Fibroblast of skin of back (primary cell): ENCODE measurements around the gene SLC24A3.

Source experiments
- DNase-seq: peaks from one replicate; pipeline ENCODE4 v3.0.0-alpha.2; 2013

Gene SLC24A3

GRCh38 chr20:19465536-19465935 lies 253.1 kb downstream of the SLC24A3 start:
- no peak for DNase-seq

GRCh38 chr20:19466206-19466928 lies 253.9 kb downstream of the SLC24A3 start:
- no peak for DNase-seq

DNA sequence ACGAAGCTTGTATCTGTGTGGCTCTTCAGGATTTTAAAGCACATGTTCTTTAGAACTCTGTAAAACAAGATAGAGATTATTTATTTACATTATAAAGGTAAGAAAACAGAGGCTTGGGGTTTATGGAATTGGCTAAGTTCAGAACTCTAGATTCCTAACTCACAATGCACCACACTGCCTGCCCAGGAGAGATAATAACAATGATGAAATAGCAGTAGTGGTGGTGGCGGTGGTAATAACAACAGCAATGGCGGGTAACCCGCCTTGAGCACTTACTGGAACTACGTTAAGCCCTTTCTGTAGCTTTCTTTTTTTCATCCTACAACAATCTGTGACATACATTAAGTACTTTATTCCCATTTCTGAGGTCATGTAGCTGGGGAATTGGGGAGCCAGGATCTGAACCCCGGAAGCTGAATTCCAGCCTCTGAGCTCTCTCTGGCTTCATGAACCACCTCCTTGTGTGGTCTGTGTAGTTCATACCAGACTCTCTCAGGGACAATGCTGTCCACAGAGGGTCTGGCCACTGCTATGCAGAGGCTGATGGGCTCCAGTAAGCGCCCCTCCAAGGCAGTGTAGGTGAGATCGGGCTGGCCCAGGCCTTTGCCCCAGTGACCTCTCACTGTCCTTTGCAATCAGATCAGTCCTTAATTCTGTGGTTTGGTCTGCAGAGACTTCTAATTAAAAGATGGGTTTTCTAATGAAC lies 260.9 kb downstream of the SLC24A3 start:
- DNase-seq: no peak

- DNase-seq: no peak
Observed at GRCh38 chr20:19473922-19474286, 261.5 kb downstream of the SLC24A3 start.

DNA sequence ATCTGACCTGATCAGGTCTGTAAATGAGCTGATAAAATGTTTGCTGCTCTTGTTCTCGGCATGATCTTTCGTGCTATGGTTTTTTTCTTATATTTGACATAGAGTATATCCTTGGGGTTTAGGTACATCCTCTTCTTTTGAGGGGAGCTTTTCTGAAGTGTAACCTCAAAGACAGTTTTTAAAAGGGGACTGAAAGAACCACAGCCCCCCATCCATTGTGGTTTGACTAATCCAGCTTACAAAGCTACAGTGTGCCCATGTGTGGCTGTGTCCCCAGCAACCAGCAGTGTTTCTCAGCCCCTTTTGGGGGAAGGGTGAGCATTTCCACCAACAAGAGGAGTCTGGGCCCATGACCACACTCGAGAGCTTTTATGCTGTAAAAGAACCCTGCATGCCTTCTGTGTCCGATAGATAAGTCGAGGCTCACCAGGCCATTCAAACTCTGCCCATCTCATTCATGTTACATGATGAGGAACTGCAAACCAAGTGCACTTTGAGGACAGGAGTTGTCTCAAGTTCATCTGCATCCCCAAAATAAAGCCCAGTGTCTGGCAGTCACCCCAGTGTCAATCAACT lies 266.0 kb downstream of the SLC24A3 start:
- no peak for DNase-seq

- no peak for DNase-seq
Observed at GRCh38 chr20:19482726-19483125, 270.3 kb downstream of the SLC24A3 start.

GRCh38 chr20:19483309-19483708 lies 270.9 kb downstream of the SLC24A3 start:
- DNase-seq: no peak

GRCh38 chr20:19486446-19486845 lies 274.0 kb downstream of the SLC24A3 start:
- no peak for DNase-seq

GRCh38 chr20:19487420-19487819 lies 275.0 kb downstream of the SLC24A3 start:
- DNase-seq: no peak

DNA sequence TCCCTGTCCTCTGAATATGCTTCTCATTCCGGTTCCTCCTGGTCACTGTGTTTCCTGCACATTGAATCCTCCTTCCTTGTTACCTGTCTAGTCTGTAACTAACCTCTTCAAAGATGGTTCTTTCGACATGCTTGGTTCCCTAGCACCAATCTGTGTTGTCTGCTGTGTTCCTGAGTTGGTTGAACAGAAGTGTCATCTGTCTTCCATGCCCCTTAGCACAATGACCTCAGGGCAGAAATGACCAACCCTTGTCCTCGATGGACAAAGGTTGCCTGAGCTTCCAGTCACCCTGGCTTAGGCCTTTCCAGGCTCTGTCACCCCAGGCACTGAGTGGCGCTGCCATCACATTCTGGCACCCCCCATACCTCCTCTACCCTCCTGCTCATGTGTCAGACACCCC lies 278.8 kb downstream of the SLC24A3 start:
- DNase-seq: no peak

DNA sequence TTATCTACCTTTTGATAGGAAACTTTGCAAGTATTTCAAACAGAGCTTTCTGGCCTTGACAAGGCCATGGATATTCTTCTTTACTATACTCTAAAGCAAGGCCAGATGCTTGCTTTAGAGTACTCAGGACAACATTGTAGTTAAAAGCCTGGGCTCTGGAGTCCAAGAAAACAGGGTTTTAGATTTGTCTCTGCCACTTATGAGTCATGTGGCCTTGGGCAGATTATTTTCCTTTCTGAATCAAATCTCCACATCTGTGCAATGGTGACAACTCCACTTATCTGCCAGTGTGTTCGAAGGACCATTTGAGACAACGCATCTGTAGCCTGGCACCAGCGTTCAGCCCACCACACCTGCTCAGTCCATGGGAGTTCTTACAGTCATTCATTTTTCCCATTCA lies 279.7 kb downstream of the SLC24A3 start:
- DNase-seq: no peak

- no peak for DNase-seq
Observed at GRCh38 chr20:19492687-19493336, 280.4 kb downstream of the SLC24A3 start.

GRCh38 chr20:19493794-19494495 lies 281.5 kb downstream of the SLC24A3 start:
- no peak for DNase-seq

GRCh38 chr20:19495905-19496703 lies 283.7 kb downstream of the SLC24A3 start:
- DNase-seq: peak; percentile 84

- peak; percentile 90 for DNase-seq
Observed at GRCh38 chr20:19497064-19497463, 284.6 kb downstream of the SLC24A3 start.

DNA sequence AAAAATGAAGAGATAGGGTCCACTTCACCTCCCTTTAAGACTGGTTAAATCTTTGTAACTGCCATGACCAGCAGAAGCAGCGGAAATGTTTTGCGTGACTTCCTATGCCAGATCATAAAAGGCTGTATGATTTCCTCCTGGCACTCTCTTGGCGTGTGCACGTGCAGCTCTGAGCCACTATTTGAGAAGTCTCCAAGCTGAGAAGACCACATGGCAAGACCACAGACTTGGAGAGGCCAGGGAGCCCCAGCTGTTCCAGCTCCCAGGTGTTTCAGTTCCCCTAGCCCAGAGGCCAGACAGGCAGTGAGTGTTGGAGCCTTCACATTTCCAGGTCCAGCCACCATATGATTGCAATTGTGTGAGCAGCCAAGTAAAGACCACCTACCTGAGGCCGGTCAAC lies 286.3 kb downstream of the SLC24A3 start:
- DNase-seq: no peak

DNA sequence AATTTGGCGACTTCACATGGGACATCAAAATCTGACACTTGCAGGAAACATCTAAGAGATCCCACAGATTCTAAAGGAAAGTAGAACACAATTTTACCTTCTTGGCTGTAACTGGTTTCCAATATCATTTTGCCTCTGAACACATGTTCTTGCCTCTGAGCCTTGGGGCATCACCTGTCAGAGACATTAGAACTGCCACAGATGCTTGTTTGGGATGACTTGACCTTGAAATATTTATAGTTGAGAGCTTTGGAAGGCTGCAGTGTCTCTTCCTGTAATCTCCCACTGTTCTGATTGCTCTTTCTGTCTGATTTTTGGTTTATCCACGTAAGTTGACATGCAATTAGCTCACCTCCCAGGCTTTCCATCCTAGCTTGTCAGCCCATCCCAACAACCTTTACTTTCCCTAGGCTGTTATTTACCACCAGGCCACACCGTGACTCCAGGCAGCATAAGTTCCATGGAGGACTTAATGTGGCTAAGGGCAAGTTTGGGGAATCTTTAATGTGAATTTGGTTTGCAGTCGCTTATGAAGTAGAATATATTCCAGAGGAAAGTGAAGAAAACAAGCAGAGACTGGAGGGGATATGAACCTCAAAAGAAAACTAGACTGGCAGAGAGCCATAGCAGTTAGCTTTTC lies 289.2 kb downstream of the SLC24A3 start:
- DNase-seq: no peak

- DNase-seq: no peak
Observed at GRCh38 chr20:19502169-19502568, 289.7 kb downstream of the SLC24A3 start.

DNA sequence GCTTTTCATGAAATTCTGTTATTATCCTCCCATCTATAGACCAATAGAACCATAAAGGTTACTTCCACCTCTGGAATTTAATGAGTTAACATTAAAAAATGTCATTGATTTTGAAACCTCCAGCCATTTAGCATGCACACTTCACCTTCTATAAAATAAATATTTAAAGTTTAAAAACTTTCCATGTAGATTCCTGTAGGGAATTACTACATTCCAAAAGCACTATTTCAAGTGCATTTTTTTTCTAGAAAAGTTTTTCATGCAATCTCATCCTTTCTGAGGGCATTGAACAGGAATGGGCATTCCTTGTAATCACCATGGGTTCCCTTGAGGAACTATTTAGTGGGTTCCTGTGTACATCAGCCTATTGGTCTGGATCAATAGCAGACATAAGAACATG lies 291.8 kb downstream of the SLC24A3 start:
- peak; percentile 27 for DNase-seq

- DNase-seq: no peak
Observed at GRCh38 chr20:19506021-19506420, 293.6 kb downstream of the SLC24A3 start.

GRCh38 chr20:19508449-19508848 lies 296.0 kb downstream of the SLC24A3 start:
- DNase-seq: no peak
